ENCODE data around the gene CCDC91. TPM values are rescaled to one million over a fixed set of nuclear protein-coding genes. Genes with fewer than 3 reads are reported as not detected.

Gene CCDC91
- total and polyA plus RNA-seq, 2 donors (not counting 1 experiment from before 2014, with no cell fraction given) = 23.9 to 47.6 TPM

- Histone ChIP-seq H3K36me3 (ENCODE audit: control insufficient read depth, insufficient read depth, low read length) (no peaks in the 10 kb centered on the region), H3K4me2 (ENCODE audit: extremely low read depth, insufficient read depth, low read length) (no peak overlapping the region), H3K27me3 (ENCODE audit: control insufficient read depth, insufficient read depth, low read length) (no peaks in the 10 kb centered on the region), H3K79me2 (ENCODE audit: control insufficient read depth, insufficient read depth, low read length) (no peaks in the 10 kb centered on the region), H3K4me3 (replicated peaks in 1 of 4; ENCODE audit: control extremely low read depth in 1 of 4, insufficient read depth in 1 of 4, low read depth in 3 of 4, low read length in 4 of 4) (no peak overlapping the region), H3K27ac (ENCODE audit: insufficient read depth, low read length) (no peak overlapping the region), H3K4me1 (ENCODE audit: control insufficient read depth, extremely low read depth, insufficient read depth, low read length) (no peaks in the 10 kb centered on the region), H3K9ac (ENCODE audit: insufficient read depth, low read length) (no peak overlapping the region), H2AFZ (ENCODE audit: low read length) (no peak overlapping the region), H4K20me1 (ENCODE audit: control insufficient read depth, extremely low read depth, insufficient read depth, low read length) (no peaks in the 10 kb centered on the region), H3K9me3 (ENCODE audit: control insufficient read depth, insufficient read depth, low read depth, low read length) (no peaks in the 10 kb centered on the region)
- TF ChIP-seq CTCF (conservative IDR thresholded peaks at IDR 0.05 in 1 of 2, IDR thresholded peaks at IDR 0.05 in 1 of 2; ENCODE audit: low read depth in 1 of 2, low read length in 2 of 2) = no peak
- TF ChIP-seq EZH2 (IDR thresholded peaks at IDR 0.05; ENCODE audit: low read length, missing control alignments) = no peak
- DNase-seq (ENCODE audit: low read depth in 2 of 2) = no peak
Measured at GRCh38 chr12:28585146-28585545, 394.9 kb downstream of the CCDC91 start.

- H3K4me2 ChIP-seq (ENCODE audit: extremely low read depth, insufficient read depth, low read length) = no peak overlapping the region
- H3K27ac ChIP-seq (ENCODE audit: insufficient read depth, low read length) = no peak overlapping the region
- TF ChIP-seq EZH2 (IDR thresholded peaks at IDR 0.05; ENCODE audit: low read length, missing control alignments) (no peak), CTCF (conservative IDR thresholded peaks at IDR 0.05 in 1 of 2, IDR thresholded peaks at IDR 0.05 in 1 of 2; ENCODE audit: low read depth in 1 of 2, low read length in 2 of 2) (no peak)
- no peaks in the 10 kb centered on the region for H3K4me1 ChIP-seq (ENCODE audit: control insufficient read depth, extremely low read depth, insufficient read depth, low read length)
- no peaks in the 10 kb centered on the region for H3K27me3 ChIP-seq (ENCODE audit: control insufficient read depth, insufficient read depth, low read length)
- no peak for DNase-seq (ENCODE audit: low read depth in 2 of 2)
- no peak overlapping the region for H3K4me3 ChIP-seq (replicated peaks in 1 of 4; ENCODE audit: control extremely low read depth in 1 of 4, insufficient read depth in 1 of 4, low read depth in 3 of 4, low read length in 4 of 4)
- H3K79me2 ChIP-seq (ENCODE audit: control insufficient read depth, insufficient read depth, low read length) = no peaks in the 10 kb centered on the region
- no peak overlapping the region for H3K9ac ChIP-seq (ENCODE audit: insufficient read depth, low read length)
- H2AFZ ChIP-seq (ENCODE audit: low read length) = no peak overlapping the region
- H3K36me3 ChIP-seq (ENCODE audit: control insufficient read depth, insufficient read depth, low read length) = no peaks in the 10 kb centered on the region
- no peaks in the 10 kb centered on the region for H4K20me1 ChIP-seq (ENCODE audit: control insufficient read depth, extremely low read depth, insufficient read depth, low read length)
- H3K9me3 ChIP-seq (ENCODE audit: control insufficient read depth, insufficient read depth, low read depth, low read length) = no peaks in the 10 kb centered on the region
Measured at GRCh38 chr12:28586481-28586880, 396.2 kb downstream of the CCDC91 start.

- Histone ChIP-seq H3K27me3 (ENCODE audit: control insufficient read depth, insufficient read depth, low read length) (no peaks in the 10 kb centered on the region), H3K9me3 (ENCODE audit: control insufficient read depth, insufficient read depth, low read depth, low read length) (no peaks in the 10 kb centered on the region), H4K20me1 (ENCODE audit: control insufficient read depth, extremely low read depth, insufficient read depth, low read length) (no peaks in the 10 kb centered on the region), H3K4me3 (replicated peaks in 1 of 4; ENCODE audit: control extremely low read depth in 1 of 4, insufficient read depth in 1 of 4, low read depth in 3 of 4, low read length in 4 of 4) (no peak overlapping the region), H2AFZ (ENCODE audit: low read length) (no peak overlapping the region), H3K27ac (ENCODE audit: insufficient read depth, low read length) (no peak overlapping the region), H3K9ac (ENCODE audit: insufficient read depth, low read length) (no peak overlapping the region), H3K4me2 (ENCODE audit: extremely low read depth, insufficient read depth, low read length) (no peak overlapping the region), H3K36me3 (ENCODE audit: control insufficient read depth, insufficient read depth, low read length) (no peaks in the 10 kb centered on the region), H3K79me2 (ENCODE audit: control insufficient read depth, insufficient read depth, low read length) (no peaks in the 10 kb centered on the region), H3K4me1 (ENCODE audit: control insufficient read depth, extremely low read depth, insufficient read depth, low read length) (no peaks in the 10 kb centered on the region)
- DNase-seq (ENCODE audit: low read depth in 2 of 2) = no peak
- TF ChIP-seq CTCF (conservative IDR thresholded peaks at IDR 0.05 in 1 of 2, IDR thresholded peaks at IDR 0.05 in 1 of 2; ENCODE audit: low read depth in 1 of 2, low read length in 2 of 2) = no peak
- TF ChIP-seq EZH2 (IDR thresholded peaks at IDR 0.05; ENCODE audit: low read length, missing control alignments) = no peak
Measured at GRCh38 chr12:28591831-28592230, 401.6 kb downstream of the CCDC91 start.

Other genes starting within 250 kb of the CCDC91 start
- gene PTHLH, start 217.7 kb upstream of the CCDC91 start, total RNA-seq = 0.26 and 1.8 TPM in 2 replicates
- 0.90 and 1.1 TPM in 2 replicates for gene PTHLH, start 217.7 kb upstream of the CCDC91 start, polyA plus RNA-seq

Measured in fibroblast of lung (primary cell).